Measurements from ENCODE around the gene SPESP1.

Gene SPESP1

GRCh38 chr15:68897016-68897415, 33.3 kb upstream of the SPESP1 start:
- TF ChIP-seq, protein P1, sequence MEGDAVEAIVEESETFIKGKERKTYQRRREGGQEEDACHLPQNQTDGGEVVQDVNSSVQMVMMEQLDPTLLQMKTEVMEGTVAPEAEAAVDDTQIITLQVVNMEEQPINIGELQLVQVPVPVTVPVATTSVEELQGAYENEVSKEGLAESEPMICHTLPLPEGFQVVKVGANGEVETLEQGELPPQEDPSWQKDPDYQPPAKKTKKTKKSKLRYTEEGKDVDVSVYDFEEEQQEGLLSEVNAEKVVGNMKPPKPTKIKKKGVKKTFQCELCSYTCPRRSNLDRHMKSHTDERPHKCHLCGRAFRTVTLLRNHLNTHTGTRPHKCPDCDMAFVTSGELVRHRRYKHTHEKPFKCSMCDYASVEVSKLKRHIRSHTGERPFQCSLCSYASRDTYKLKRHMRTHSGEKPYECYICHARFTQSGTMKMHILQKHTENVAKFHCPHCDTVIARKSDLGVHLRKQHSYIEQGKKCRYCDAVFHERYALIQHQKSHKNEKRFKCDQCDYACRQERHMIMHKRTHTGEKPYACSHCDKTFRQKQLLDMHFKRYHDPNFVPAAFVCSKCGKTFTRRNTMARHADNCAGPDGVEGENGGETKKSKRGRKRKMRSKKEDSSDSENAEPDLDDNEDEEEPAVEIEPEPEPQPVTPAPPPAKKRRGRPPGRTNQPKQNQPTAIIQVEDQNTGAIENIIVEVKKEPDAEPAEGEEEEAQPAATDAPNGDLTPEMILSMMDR (IDR thresholded peaks at IDR 0.05; ENCODE audit: extremely low read depth, missing control alignments), result no peak
- no peak for DNase-seq (ENCODE audit: low spot score)

- TF ChIP-seq, protein P1 (IDR thresholded peaks at IDR 0.05; ENCODE audit: extremely low read depth, missing control alignments), result no peak
- DNase-seq (ENCODE audit: low spot score), result no peak
Measured at GRCh38 chr15:68900027-68900426, 30.3 kb upstream of the SPESP1 start.

- DNase-seq (ENCODE audit: low spot score), result no peak
- TF ChIP-seq, protein P1 (IDR thresholded peaks at IDR 0.05; ENCODE audit: extremely low read depth, missing control alignments), result no peak
Measured at GRCh38 chr15:68907396-68907923, 22.9 kb upstream of the SPESP1 start.

DNA sequence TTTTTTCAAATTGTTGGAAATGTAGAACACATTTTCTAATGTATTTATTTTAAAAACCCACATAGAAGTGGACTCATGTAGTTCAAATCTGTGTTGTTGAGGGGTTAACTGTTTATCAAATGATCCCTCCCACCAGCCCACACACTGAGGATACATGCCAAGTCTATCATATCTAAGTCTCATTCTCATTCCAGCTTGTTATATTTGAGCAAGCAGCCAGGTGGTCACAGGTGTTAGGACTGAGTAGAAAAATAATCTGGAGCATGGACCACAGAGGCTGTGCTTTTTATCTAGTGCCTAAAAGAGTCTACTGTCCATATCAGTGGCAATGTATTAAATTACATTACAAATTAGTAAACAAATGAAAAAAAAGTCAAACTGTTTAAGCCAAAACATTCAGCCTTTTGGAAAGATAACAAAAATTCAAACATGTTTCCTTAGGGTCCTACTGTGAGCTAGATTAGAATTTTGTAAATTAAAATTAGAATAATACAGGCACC, 20.7 kb upstream of the SPESP1 start:
- DNase-seq (ENCODE audit: low spot score), result no peak
- TF ChIP-seq, protein P1 (IDR thresholded peaks at IDR 0.05; ENCODE audit: extremely low read depth, missing control alignments), result no peak

DNA sequence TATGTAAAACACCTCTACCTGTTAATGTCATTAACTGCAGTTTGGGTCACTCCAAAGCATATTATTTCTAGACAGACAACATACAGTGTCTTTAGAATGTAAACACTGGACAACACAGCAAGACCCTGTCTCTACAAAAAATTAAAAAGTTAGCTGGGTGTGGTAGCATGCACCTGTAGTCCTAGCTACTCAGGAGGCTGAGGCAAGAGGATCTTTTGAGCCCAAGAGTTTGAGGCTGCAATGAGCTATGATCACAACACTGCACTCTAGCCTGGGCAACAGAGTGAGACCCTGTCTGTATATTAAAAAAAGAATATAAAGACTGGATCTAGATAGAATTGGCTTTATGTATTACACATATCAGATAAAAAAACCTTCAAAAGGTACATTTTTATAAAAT, 20.0 kb upstream of the SPESP1 start:
- no peak for DNase-seq (ENCODE audit: low spot score)
- TF ChIP-seq, protein P1 (IDR thresholded peaks at IDR 0.05; ENCODE audit: extremely low read depth, missing control alignments), result no peak

DNA sequence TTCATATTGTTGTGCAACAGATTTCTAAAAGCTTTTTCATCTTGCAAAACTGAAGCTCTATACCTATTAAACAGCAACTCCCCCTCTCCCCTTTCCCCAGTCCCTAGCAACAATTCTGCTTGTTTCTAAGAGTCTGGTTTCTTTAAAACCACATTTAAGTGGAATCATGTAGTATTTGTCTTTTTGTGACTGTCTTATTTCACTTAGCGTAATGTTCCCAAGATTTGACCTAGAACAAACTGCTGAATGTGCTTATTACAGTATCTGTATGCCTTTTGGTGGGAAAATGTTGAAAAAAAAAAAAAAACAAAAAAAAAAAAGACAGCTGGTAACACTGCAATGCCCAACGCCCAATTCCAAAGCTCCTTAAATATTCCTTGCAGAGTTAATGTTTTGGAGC, 19.5 kb upstream of the SPESP1 start:
- DNase-seq (ENCODE audit: low spot score), result no peak
- TF ChIP-seq, protein P1 (IDR thresholded peaks at IDR 0.05; ENCODE audit: extremely low read depth, missing control alignments), result no peak

GRCh38 chr15:68921926-68922325, 8.4 kb upstream of the SPESP1 start:
- TF ChIP-seq, protein P1 (IDR thresholded peaks at IDR 0.05; ENCODE audit: extremely low read depth, missing control alignments), result no peak
- no peak for DNase-seq (ENCODE audit: low spot score)
